ENCODE results near the gene UGT1A6.

DNA sequence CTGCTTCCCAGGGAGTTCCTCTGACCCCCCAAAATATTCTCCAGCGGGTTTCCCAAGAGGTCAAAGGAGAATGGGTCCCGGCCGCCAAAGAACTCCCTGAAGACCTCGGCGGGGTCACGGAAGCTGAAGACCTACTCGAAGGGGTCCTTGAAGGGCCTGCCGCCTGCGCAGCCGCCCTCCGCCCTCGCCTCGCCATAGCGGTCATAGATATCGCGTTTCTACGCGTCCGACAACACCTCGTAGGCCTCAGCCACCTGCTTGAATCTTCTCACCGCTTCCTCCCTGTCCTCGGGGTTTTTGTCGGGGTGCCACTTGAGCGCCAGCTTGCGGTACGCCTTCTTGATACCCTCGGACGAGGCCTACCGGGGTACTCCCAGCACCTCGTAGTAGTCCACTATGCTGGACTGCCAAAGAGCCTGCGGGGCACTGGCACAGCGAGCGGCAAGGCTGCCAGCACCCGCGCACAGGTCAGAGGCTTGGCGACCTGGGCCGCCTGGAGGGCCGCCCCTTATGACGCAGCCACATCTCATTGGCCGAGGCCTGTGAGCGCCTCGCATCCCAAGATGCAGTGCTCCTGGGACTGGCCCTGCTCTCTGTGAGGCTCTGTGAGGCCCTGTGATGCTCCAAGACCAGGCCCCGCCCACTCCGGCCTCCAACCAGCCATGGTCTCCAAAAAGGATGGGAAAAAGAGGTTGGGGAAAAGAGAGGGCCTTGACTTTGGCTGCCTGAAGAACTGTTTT, 62.4 kb downstream of the UGT1A6 start:
- TF ChIP-seq NFIC (IDR thresholded peaks at IDR 0.05) = no peak
- no peak for TF ChIP-seq TEAD4 (IDR thresholded peaks at IDR 0.05)
- TF ChIP-seq, protein P1, sequence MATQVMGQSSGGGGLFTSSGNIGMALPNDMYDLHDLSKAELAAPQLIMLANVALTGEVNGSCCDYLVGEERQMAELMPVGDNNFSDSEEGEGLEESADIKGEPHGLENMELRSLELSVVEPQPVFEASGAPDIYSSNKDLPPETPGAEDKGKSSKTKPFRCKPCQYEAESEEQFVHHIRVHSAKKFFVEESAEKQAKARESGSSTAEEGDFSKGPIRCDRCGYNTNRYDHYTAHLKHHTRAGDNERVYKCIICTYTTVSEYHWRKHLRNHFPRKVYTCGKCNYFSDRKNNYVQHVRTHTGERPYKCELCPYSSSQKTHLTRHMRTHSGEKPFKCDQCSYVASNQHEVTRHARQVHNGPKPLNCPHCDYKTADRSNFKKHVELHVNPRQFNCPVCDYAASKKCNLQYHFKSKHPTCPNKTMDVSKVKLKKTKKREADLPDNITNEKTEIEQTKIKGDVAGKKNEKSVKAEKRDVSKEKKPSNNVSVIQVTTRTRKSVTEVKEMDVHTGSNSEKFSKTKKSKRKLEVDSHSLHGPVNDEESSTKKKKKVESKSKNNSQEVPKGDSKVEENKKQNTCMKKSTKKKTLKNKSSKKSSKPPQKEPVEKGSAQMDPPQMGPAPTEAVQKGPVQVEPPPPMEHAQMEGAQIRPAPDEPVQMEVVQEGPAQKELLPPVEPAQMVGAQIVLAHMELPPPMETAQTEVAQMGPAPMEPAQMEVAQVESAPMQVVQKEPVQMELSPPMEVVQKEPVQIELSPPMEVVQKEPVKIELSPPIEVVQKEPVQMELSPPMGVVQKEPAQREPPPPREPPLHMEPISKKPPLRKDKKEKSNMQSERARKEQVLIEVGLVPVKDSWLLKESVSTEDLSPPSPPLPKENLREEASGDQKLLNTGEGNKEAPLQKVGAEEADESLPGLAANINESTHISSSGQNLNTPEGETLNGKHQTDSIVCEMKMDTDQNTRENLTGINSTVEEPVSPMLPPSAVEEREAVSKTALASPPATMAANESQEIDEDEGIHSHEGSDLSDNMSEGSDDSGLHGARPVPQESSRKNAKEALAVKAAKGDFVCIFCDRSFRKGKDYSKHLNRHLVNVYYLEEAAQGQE (IDR thresholded peaks at IDR 0.05; ENCODE audit: low read depth) = no peak
- no peak for TF ChIP-seq CEBPB (IDR thresholded peaks at IDR 0.05)
- TF ChIP-seq MAX (IDR thresholded peaks at IDR 0.05) = no peak
- TF ChIP-seq FOXM1 (IDR thresholded peaks at IDR 0.05; ENCODE audit: borderline replicate concordance, low read depth) = no peak
- TF ChIP-seq RAD21 (IDR thresholded peaks at IDR 0.05; ENCODE audit: low read depth) = no peak
- no peak for TF ChIP-seq ZBTB7A (IDR thresholded peaks at IDR 0.05; ENCODE audit: low read depth)
- TF ChIP-seq USF1 (IDR thresholded peaks at IDR 0.05) = no peak
